Peyer's patch (tissue), 4 donors: ENCODE data around the gene TMEM184A.

Experiments
- POLR2A ChIP-seq, 2 donors: fragments of 450-650 bp; IDR thresholded peaks; one replicate each; pipeline ENCODE4 v1.5.1; 2017; ENCODE audit warnings: antibody characterized with exemption in 2 of 2, mild to moderate bottlenecking in 2 of 2, moderate library complexity in 2 of 2
- TF ChIP-seq, protein P1 (sequence below), 6 experiments: fragments of 450-650 bp in 4 of 6; fragments of 200-600 bp in 2 of 6; sonication (generic) in 1 of 6; IDR thresholded peaks; one replicate each; pipeline ENCODE4 v1.5.1; 2017 to 2019; ENCODE audit warnings: antibody characterized with exemption in 6 of 6, mild to moderate bottlenecking in 3 of 6, moderate library complexity in 1 of 6

DNA sequence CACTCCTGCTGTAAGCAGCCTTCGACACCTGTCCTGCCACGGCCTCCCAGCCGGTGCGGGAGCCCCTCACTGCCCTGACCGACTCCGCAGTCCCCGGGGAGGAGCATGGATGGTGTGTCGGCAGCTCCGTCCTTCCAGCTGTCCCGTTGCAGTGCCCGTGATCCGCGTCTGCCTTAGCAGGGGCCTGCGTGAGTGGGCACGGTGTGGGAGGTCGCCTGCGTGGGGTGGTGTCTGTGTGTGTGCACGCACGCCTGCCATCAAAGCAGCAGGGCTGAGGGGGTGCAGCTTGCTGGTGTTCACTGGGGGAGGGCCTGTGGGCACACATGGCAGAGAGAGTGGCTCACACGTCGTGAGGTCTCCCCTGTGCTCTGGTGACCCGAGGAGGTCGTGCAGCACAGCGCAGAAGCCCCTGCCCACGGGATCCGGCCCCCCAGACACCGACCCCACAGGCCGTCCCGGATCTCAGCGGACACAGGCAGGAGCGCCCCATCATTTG lies 15.2 kb downstream of the TMEM184A start:
- TF ChIP-seq, protein P1, sequence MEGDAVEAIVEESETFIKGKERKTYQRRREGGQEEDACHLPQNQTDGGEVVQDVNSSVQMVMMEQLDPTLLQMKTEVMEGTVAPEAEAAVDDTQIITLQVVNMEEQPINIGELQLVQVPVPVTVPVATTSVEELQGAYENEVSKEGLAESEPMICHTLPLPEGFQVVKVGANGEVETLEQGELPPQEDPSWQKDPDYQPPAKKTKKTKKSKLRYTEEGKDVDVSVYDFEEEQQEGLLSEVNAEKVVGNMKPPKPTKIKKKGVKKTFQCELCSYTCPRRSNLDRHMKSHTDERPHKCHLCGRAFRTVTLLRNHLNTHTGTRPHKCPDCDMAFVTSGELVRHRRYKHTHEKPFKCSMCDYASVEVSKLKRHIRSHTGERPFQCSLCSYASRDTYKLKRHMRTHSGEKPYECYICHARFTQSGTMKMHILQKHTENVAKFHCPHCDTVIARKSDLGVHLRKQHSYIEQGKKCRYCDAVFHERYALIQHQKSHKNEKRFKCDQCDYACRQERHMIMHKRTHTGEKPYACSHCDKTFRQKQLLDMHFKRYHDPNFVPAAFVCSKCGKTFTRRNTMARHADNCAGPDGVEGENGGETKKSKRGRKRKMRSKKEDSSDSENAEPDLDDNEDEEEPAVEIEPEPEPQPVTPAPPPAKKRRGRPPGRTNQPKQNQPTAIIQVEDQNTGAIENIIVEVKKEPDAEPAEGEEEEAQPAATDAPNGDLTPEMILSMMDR (IDR thresholded peaks at IDR 0.05) = no peak
- no peak for TF ChIP-seq POLR2A (IDR thresholded peaks at IDR 0.05)
